Astrocyte of the cerebellum (primary cell): ENCODE data around the gene CEP41.
"Not testable (repeated sequence)": the region's sequence is repeated elsewhere in the genome, so short reads cannot be mapped to it uniquely, and the experiment has no call there.

Experiments
- DNase-seq: peaks from one replicate; pipeline ENCODE4 v3.0.0-alpha.2; 2011; ENCODE audit warnings: low read depth
- H3K4me3 ChIP-seq: 2 replicates; pipeline ENCODE4 v1.5.1; 2011; ENCODE audit warnings: mild to moderate bottlenecking, low read depth, low read length, moderate library complexity
- in situ Hi-C: cut with HindIII; loops from 2 replicates; pipeline ENCODE4 v1.10.0; 2017; ENCODE audit warnings: low sequenced_read_pairs
- TF ChIP-seq, protein P1 (sequence below): IDR thresholded peaks from 2 replicates; pipeline ENCODE4 v1.5.1; 2012; ENCODE audit warnings: low read length, low read depth, moderate library complexity, mild to moderate bottlenecking; ENCODE audit errors: missing control alignments

The CEP41 gene

DNA sequence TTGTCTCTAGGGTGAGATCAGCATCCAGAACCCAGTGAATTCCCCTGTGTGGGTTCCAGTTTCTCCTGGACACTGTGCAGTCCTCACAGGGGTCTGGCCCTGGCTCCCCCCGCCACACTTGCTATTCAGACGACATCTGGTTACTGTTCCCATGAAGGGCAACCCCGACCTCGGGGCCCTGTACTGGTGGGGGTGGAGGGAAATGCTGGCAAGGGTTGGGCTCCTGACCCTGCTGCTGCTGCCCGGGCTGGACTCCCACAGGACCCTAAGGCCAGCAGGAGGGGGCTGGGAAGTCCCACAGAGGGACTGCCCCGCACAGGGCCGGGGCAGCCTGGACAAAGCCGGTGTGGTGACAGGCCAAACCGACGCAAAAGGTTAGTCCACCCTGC is 61.3 kb downstream of the CEP41 start:
- in situ Hi-C loops, result no loop called here
- no peak overlapping the region for H3K4me3 ChIP-seq
- DNase-seq, result no peak
- TF ChIP-seq, protein P1, sequence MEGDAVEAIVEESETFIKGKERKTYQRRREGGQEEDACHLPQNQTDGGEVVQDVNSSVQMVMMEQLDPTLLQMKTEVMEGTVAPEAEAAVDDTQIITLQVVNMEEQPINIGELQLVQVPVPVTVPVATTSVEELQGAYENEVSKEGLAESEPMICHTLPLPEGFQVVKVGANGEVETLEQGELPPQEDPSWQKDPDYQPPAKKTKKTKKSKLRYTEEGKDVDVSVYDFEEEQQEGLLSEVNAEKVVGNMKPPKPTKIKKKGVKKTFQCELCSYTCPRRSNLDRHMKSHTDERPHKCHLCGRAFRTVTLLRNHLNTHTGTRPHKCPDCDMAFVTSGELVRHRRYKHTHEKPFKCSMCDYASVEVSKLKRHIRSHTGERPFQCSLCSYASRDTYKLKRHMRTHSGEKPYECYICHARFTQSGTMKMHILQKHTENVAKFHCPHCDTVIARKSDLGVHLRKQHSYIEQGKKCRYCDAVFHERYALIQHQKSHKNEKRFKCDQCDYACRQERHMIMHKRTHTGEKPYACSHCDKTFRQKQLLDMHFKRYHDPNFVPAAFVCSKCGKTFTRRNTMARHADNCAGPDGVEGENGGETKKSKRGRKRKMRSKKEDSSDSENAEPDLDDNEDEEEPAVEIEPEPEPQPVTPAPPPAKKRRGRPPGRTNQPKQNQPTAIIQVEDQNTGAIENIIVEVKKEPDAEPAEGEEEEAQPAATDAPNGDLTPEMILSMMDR, result no peak

DNA sequence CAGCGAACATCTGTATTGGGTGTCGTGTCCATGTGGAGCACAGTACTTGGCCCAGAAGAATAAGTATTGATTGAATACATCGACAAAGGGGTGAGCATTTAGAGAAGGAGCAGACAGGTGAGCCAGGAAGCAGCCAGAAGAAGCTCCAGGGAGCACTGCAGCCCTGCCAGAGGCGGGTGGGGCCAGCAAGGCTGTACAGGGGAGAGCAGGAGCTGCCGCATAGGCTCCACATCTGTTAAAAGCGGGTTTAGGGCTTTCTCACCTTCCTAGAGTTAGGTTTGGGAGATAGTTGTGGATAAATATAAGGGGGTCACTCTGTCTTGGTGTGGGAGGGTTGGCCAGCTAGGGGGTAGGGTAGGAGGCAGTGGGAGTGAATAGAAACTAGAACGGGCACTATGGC is 61.8 kb downstream of the CEP41 start:
- no peak for DNase-seq
- TF ChIP-seq, protein P1, result no peak
- in situ Hi-C loops, result no loop called here
- no peak overlapping the region for H3K4me3 ChIP-seq

DNA sequence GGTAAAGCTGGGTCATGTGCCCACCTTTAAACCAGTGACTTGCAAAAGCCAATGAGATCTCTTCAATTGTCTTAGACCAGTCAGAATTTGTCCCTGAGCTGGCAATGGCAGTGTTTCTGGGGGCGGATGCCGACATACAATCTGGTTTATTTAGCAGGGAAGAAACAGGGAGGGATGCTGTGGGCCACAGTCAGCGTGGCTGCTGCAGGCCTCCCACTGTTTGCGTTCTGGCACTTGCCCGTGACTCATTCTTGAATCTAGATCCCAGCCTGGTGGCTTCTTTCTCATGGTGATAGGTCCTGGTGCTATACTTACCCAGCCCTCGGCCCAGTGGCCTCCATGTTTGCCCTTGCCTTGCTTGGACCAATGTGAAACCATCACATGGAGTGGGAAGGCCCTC is 63.6 kb downstream of the CEP41 start:
- no peak for DNase-seq
- TF ChIP-seq, protein P1, result no peak
- no peak overlapping the region for H3K4me3 ChIP-seq
- in situ Hi-C loops, result no loop called here

DNA sequence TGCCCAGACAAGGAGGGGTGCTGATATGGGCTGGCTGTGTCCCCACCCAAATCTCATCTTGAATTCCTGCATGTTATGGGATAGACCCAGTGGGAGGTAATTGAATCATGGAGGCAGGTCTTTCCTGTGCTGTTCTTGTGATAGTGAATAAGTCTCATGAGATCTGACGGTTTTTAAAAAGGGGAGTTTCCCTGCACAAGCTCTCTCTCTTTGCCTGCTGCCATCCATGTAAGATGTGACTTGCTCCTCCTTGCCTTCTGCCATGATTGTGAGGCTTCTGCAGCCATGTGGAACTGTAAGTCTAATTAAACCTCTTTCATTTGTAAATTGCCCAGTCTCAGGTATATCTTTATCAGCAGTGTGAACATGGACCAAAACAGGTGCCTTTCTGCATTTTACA is 64.4 kb downstream of the CEP41 start:
- DNase-seq, in situ Hi-C loops, H3K4me3 ChIP-seq: not testable (repeated sequence)

DNA sequence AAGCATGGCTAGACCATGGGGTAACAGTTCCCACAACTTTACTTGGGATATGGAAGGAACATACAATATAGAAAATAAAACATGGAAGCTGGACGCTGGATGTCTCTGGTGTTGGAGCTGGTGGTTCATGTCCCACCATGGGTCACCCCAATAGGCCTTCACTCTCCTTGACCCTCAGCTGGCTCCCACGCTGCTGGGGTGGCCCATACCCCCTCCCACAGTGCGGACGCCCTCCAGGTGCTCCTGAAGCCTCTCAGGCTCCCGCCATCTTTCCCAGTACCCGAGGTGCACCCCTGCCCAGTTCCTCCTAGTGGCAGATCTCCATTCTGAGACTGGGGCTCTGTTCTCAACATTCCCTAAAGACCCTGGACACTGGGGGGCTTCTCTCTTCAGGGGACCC is 66.3 kb downstream of the CEP41 start:
- DNase-seq, result no peak
- in situ Hi-C loops, result no loop called here
- H3K4me3 ChIP-seq, result no peak overlapping the region
- TF ChIP-seq, protein P1, result no peak

DNA sequence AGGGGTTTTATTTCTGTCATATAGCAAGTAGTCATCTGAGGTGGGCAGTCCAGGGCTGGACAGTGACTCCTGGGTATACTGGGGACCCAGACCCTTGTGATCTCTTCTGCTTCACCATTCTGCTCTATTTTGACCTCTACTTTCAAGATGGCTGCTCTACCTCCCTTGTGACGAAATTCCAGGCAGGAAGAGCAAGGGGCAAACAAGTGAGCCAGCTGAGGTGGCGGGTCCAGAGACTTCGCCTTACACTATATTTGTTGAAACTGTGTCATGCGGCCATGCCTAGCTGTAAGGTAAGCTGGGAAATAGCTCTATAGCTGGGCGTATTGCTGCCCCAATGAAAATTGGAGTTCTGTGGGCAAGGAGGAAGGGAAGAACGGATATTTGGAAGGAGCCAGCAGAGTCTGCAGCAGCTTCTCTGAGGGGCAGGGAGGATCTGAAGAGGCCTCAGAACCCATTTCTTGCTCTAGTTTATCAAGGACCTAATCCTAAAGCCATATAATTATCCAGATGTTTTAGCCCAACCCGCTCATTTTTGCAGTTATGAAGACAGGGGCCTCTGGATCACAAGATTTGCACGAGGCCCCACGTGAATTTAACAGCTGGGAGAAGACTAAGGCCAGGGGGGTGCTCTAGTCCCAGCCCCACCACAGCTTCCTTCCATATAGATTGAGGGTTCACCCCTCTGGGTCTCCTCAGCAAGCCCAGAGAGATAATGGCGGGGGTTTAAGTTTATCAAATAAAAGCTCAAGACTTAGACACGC is 68.2 kb downstream of the CEP41 start:
- no peak overlapping the region for H3K4me3 ChIP-seq
- no peak for DNase-seq
- in situ Hi-C loops, result no loop called here
- TF ChIP-seq, protein P1, result no peak

DNA sequence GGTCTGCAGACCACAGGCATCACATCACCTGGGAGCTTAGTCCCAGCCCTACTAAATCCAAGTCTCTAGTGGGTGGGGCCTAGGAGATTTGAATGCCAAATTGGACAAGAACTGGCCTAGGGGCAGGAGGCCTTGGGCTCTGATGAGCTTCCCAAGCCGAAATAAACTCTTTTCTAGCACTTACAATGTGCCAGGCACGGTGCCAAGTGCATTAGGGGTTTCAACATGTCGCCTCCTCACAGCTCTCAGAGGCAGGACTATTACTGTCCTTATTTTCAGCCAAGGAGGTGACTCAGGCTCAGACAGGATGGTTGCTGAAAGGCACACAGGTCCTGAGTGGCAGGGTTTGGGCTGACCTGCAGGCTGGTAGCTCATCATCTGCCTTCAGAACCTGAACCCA is 69.8 kb downstream of the CEP41 start:
- in situ Hi-C loops, result no loop called here
- TF ChIP-seq, protein P1, result no peak
- DNase-seq, result no peak
- H3K4me3 ChIP-seq, result no peak overlapping the region
